Kidney (tissue), 14 donors: ENCODE data around the gene RNF44. TPM values are rescaled to one million over a fixed set of nuclear protein-coding genes. Genes with fewer than 3 reads are reported as not detected.

Experiments
- DNase-seq, 5 donors: peaks; one replicate each; pipeline ENCODE4 v3.0.0-alpha.2; 2013 to 2020
- FAIRE-seq: peaks from 2 replicates; lab custom pipeline; 2012; peaks lifted over from hg19 to GRCh38; lab: Jason Lieb, UNC
- H3K27ac ChIP-seq, 2 donors: one replicate each; pipeline ENCODE4 v1.7.0; 2013; ENCODE audit warnings: low read depth in 2 of 2, low read length in 2 of 2, inconsistent platforms in 1 of 2
- H3K27me3 ChIP-seq: one replicate; pipeline ENCODE4 v1.7.1; 2013; ENCODE audit warnings: low read length, inconsistent platforms; ENCODE audit not compliant: control insufficient read depth, insufficient read depth
- H3K36me3 ChIP-seq, 3 donors: one replicate each; pipeline versions ENCODE4 v1.7.0 to v1.7.1; 2013; ENCODE audit warnings: low read length in 3 of 3, control low read depth in 1 of 3, inconsistent platforms in 1 of 3; ENCODE audit not compliant: insufficient read depth in 3 of 3, control insufficient read depth in 2 of 3
- H3K4me1 ChIP-seq, 3 donors: one replicate each; pipeline versions ENCODE4 v1.7.0 to v1.7.1; 2013; ENCODE audit warnings: low read length in 3 of 3, inconsistent platforms in 1 of 3, low read depth in 1 of 3; ENCODE audit not compliant: control insufficient read depth in 2 of 3, insufficient read depth in 2 of 3
- H3K4me3 ChIP-seq, 3 donors: one replicate each; pipeline versions ENCODE4 v1.7.0 to v1.8.1; 2013; ENCODE audit warnings: low read length in 3 of 3, control low read depth in 1 of 3, inconsistent platforms in 1 of 3
- H3K9ac ChIP-seq, 3 donors: one replicate each; pipeline versions ENCODE4 v1.7.0 to v1.7.1; 2013; ENCODE audit warnings: low read length in 3 of 3, control low read depth in 1 of 3, inconsistent platforms in 1 of 3
- H3K9me3 ChIP-seq, 3 donors: one replicate each; pipeline versions ENCODE4 v1.7.0 to v1.7.1; 2013; ENCODE audit warnings: low read length in 3 of 3, control low read depth in 1 of 3, inconsistent platforms in 1 of 3; ENCODE audit not compliant: control insufficient read depth in 2 of 3, insufficient read depth in 1 of 3
- CTCF ChIP-seq: IDR thresholded peaks from 3 replicates; pipeline ENCODE4 v1.5.1; 2012; ENCODE audit warnings: mild to moderate bottlenecking, moderate library complexity, borderline replicate concordance; ENCODE audit not compliant: insufficient read depth; ENCODE audit errors: extremely low read depth
- intact Hi-C: fragments of 100-400 bp; cut with DNase I; formaldehyde crosslinking; loops from one replicate; pipeline ENCODE4 v1.11.1; 2022
- polyA plus RNA-seq: library from polyadenylated mRNA; stranded (reverse); fragments of 350-450 nt; fragmentation: Illumina TruSeq; extraction: RNeasy Lipid Tissue Mini Kit (QIAGEN cat#74804); gene quantifications from one replicate; pipeline ENCODE4 v1.2.3, GENCODE V29; 2014; ENCODE audit warnings: low read depth, low replicate concordance; ENCODE audit not compliant: insufficient read depth
- total RNA-seq: library from RNA; stranded (reverse); fragmentation: NEBNext Ultra II Directional; extraction: Animal tissue kit (Norgen Biotek cat#: 25700); gene quantifications from one replicate; pipeline ENCODE4 v1.2.1, GENCODE V29; 2021
- donor health status: control.
- donor health status: control.
- donor health status: control.
- donor health status: control.
- donor health status: control.
- donor health status: DM: yes; HTN: yes; CAD: no.
- donor health status: Normal renal cell carcinoma (clear cell type).

The RNF44 gene
- total and polyA plus RNA-seq, 2 donors from 2014 or later, result 12.5 to 61.8 TPM

- H3K27me3 ChIP-seq, result no peaks in the 10 kb centered on the region
- no peaks in the 10 kb centered on the region for H3K9me3 ChIP-seq
- intact Hi-C loops, result no loop called here
- H3K27ac ChIP-seq, result no peak overlapping the region
- no peaks in the 10 kb centered on the region for H3K4me1 ChIP-seq
- no peak for FAIRE-seq
- DNase-seq, result no peak
- no peak for TF ChIP-seq CTCF
- H3K9ac ChIP-seq, result no peak overlapping the region
- no peaks in the 10 kb centered on the region for H3K36me3 ChIP-seq
- H3K4me3 ChIP-seq, result no peak overlapping the region
Measured at GRCh38 chr5:176565760-176566288, 28.6 kb upstream of the RNF44 start.

- TF ChIP-seq CTCF, result no peak
- no peak overlapping the region for H3K27ac ChIP-seq
- intact Hi-C loops, result no loop called here
- no peaks in the 10 kb centered on the region for H3K27me3 ChIP-seq
- DNase-seq, result no peak
- no peak for FAIRE-seq
- H3K36me3 ChIP-seq, result no peaks in the 10 kb centered on the region
- H3K9ac ChIP-seq, result no peak overlapping the region
- H3K9me3 ChIP-seq, result no peaks in the 10 kb centered on the region
- no peaks in the 10 kb centered on the region for H3K4me1 ChIP-seq
- H3K4me3 ChIP-seq, result no peak overlapping the region
Measured at GRCh38 chr5:176564002-176564401, 26.8 kb upstream of the RNF44 start.

GRCh38 chr5:176562189-176562588 lies 25.0 kb upstream of the RNF44 start:
- intact Hi-C loops, result no loop called here
- TF ChIP-seq CTCF, result no peak
- no peak for FAIRE-seq

GRCh38 chr5:176561259-176561658 lies 24.1 kb upstream of the RNF44 start:
- no peak for TF ChIP-seq CTCF
- intact Hi-C loops, result no loop called here
- DNase-seq, result no peak

More at GRCh38 chr5:176562189-176562588, 25.0 kb upstream of the RNF44 start:
- H3K4me1 ChIP-seq, result no peaks in the 10 kb centered on the region
- no peak overlapping the region for H3K9ac ChIP-seq
- H3K36me3 ChIP-seq, result no peaks in the 10 kb centered on the region
- H3K27ac ChIP-seq, result no peak overlapping the region
- H3K4me3 ChIP-seq, result no peak overlapping the region
- no peaks in the 10 kb centered on the region for H3K27me3 ChIP-seq
- no peak for DNase-seq
- H3K9me3 ChIP-seq, result no peaks in the 10 kb centered on the region

More at GRCh38 chr5:176561259-176561658, 24.1 kb upstream of the RNF44 start:
- Histone ChIP-seq H3K9ac (no peak overlapping the region), H3K9me3 (no peaks in the 10 kb centered on the region), H3K4me3 (no peak overlapping the region), H3K27ac (no peak overlapping the region), H3K27me3 (no peaks in the 10 kb centered on the region), H3K36me3 (no peaks in the 10 kb centered on the region), H3K4me1 (no peaks in the 10 kb centered on the region)
- FAIRE-seq, result no peak
